Esophagus (tissue), 2 donors: Measurements from ENCODE around the gene RCAN1. TPM values are rescaled to one million over a fixed set of nuclear protein-coding genes. Genes with fewer than 3 reads are reported as not detected.

Source experiments
- H3K27ac ChIP-seq, 2 donors: one replicate each; pipeline ENCODE4 v1.5.1; 2013; ENCODE audit warnings: low read depth in 2 of 2, mild to moderate bottlenecking in 2 of 2, inconsistent platforms in 1 of 2, low read length in 1 of 2, moderate library complexity in 1 of 2
- H3K27me3 ChIP-seq, 2 donors: one replicate each; pipeline ENCODE4 v1.6.1; 2013; ENCODE audit warnings: low read length in 2 of 2, control low read depth in 1 of 2, mild to moderate bottlenecking in 1 of 2; ENCODE audit not compliant: insufficient read depth in 2 of 2, control insufficient read depth in 1 of 2
- H3K36me3 ChIP-seq, 2 donors: one replicate each; pipeline ENCODE4 v1.6.1; 2013; ENCODE audit warnings: low read length in 1 of 2; ENCODE audit not compliant: control insufficient read depth in 2 of 2, insufficient read depth in 2 of 2
- H3K4me1 ChIP-seq, 2 donors: one replicate each; pipeline ENCODE4 v1.6.1; 2013; ENCODE audit warnings: low read length in 1 of 2; ENCODE audit not compliant: control insufficient read depth in 2 of 2, insufficient read depth in 2 of 2
- H3K4me3 ChIP-seq, 2 donors: one replicate each; pipeline ENCODE4 v1.5.1; 2013; ENCODE audit warnings: low read length in 2 of 2, mild to moderate bottlenecking in 2 of 2, low read depth in 1 of 2, moderate library complexity in 1 of 2
- H3K9me3 ChIP-seq, 2 donors: one replicate each; pipeline ENCODE4 v1.6.1; 2013; ENCODE audit warnings: mild to moderate bottlenecking in 2 of 2, low read depth in 1 of 2, low read length in 1 of 2, moderate library complexity in 1 of 2; ENCODE audit not compliant: control insufficient read depth in 2 of 2, insufficient read depth in 1 of 2
- WGBS, 2 donors: extraction: QIAGEN DNeasy Blood & Tissue Kit; methylation state at CpG; one replicate each; pipeline ENCODE4 v1.1.7; 2013; 5-methylcytosine and 5-hydroxymethylcytosine counted together
- polyA plus RNA-seq, 2 donors: library from polyadenylated mRNA; stranded (reverse); fragments of 200-250 nt; gene quantifications; one replicate each; pipeline ENCODE4 v1.2.3, GENCODE V29; 2013
- donor health status: healthy with polysubstance abuse.
- donor health status: Bipolar disorder and iron deficiency.

RCAN1 gene
- polyA plus RNA-seq, 2 donors: 6.4 to 9.9 TPM

DNA sequence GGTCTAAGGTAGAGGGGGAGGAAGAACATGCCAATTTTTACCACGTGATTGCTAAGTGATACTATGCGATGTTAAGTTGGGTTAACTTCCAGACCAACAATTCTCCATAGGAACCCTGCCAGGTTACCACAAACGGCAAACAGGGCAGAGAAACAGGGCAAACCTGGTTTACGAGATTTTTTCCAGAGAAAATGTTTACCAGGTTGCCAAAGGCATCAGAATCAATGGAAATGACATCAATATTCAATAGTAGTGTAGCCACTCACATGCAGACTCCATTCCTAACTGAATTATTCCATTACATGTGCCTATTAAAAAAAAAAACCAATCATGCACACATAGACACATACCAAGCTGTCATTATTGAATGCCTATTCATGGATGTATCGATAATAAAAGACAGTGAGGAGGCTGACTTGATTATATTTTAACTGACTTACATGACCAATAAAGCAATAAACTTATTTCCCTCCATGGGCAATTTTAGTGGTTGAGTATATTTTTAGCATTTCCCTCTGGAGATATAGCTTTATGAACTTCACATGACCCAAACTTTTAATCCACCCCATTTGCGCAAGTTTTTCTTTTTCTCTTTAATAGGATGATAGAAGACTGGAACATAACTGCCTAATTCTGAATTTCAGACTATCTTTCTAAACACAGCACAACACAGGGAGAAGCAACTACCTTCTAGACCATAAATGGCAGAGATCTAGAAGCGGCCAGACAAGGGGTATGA lies 62.4 kb downstream of the RCAN1 start:
- WGBS, 2 donors: 62 to 67% methylated on average over 7 of the region's 7 CpGs
- H3K27me3 ChIP-seq: no peaks in the 10 kb centered on the region
- no peaks in the 10 kb centered on the region for H3K36me3 ChIP-seq
- no peak overlapping the region for H3K27ac ChIP-seq
- no peak overlapping the region for H3K4me3 ChIP-seq
- H3K4me1 ChIP-seq: peaks cover 2 to 3% of the 10 kb centered on the region in 2 donors
- H3K9me3 ChIP-seq: no peaks in the 10 kb centered on the region

DNA sequence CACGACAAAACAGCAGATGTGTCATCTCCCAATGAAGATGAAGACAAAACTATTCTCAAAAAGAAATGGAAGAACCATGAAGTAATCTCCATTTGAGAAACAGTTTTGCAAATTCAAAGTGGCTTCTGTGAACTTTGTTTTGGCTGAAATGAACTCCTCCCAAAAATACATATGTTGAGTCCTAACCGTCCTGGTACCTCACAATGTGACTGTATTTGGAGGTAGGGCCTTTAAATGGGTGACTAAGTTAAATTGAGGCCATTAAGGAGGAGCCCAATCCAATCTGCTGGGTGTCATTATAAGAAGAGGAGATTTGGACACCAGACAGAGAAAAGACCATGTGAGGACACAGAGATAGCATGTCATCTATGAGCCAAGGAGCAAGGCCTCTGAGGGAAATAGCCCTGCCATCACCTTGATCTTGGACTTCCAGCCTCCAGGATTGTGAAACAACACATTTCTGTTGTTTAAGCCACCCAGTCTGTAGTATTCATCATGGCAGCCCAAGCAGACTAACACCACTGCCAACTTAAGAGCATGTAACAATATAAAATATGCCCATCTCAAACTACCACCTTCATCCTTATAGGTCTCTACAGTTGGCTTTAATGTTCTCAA lies 64.6 kb downstream of the RCAN1 start:
- Histone ChIP-seq H3K4me3 (no peak overlapping the region), H3K4me1 (peaks cover 2 to 3% of the 10 kb centered on the region in 2 donors), H3K27me3 (no peaks in the 10 kb centered on the region), H3K9me3 (no peaks in the 10 kb centered on the region), H3K27ac (no peak overlapping the region), H3K36me3 (no peaks in the 10 kb centered on the region)
- WGBS, 2 donors: 86 to 97% methylated on average over 2 of the region's 2 CpGs

DNA sequence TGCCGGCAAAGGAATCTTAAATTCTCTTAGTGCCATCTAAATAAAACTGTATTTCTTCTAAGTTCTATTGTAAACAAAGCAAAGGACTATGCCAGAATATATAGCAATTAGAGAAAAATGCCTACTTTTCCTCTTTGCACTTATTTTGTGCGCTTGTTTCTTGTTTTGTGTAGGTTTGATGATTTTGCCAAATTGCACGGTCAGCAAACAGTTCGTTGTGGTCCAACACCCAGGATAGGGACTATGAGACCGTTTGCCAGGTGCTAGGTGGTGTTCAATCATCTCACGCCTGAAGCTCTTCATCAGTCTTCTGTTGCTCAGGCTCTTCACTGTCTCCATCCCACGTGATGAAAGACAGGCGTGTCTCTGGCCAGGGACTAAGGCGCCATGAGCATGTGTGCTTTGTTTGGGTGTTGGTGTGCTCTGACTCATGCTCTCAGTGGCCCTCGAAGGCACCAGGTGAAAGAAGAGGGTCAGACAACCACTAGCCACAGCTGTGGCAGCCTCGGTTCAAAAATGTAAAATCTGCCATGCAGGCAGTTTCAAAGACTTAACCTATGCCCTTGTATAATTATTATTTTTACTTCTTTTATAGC lies 66.0 kb downstream of the RCAN1 start:
- Histone ChIP-seq H3K36me3 (no peaks in the 10 kb centered on the region), H3K27ac (no peak overlapping the region), H3K27me3 (no peaks in the 10 kb centered on the region), H3K4me3 (no peak overlapping the region), H3K9me3 (no peaks in the 10 kb centered on the region), H3K4me1 (peaks cover 2 to 3% of the 10 kb centered on the region in 2 donors)
- 76 to 78% methylated on average over 11 of the region's 11 CpGs for WGBS, 2 donors

DNA sequence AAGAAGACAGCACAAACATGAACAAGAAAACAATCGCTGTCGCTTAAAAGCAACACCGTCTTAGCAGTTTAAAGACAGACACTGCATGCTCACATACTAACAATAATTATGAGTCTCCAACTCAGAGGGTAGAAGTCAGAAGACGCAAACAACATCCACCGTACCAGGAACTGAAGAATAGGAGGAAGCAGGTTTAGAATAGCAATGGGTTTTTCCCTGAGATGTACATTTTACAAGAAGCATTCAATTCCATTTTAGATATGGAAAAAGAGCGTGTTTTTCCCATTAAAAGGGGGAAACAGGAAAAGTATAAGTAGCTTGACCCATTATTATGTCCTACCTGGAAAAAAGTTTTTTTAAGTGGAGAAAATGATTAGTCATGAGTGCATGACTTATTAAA lies 68.4 kb downstream of the RCAN1 start:
- WGBS, 2 donors: 82 to 85% methylated on average over 6 of the region's 6 CpGs
- no peaks in the 10 kb centered on the region for H3K36me3 ChIP-seq
- H3K4me1 ChIP-seq: peaks cover 0 to 2% of the 10 kb centered on the region in 2 donors
- no peak overlapping the region for H3K4me3 ChIP-seq
- H3K9me3 ChIP-seq: no peaks in the 10 kb centered on the region
- no peaks in the 10 kb centered on the region for H3K27me3 ChIP-seq
- H3K27ac ChIP-seq: no peak overlapping the region

DNA sequence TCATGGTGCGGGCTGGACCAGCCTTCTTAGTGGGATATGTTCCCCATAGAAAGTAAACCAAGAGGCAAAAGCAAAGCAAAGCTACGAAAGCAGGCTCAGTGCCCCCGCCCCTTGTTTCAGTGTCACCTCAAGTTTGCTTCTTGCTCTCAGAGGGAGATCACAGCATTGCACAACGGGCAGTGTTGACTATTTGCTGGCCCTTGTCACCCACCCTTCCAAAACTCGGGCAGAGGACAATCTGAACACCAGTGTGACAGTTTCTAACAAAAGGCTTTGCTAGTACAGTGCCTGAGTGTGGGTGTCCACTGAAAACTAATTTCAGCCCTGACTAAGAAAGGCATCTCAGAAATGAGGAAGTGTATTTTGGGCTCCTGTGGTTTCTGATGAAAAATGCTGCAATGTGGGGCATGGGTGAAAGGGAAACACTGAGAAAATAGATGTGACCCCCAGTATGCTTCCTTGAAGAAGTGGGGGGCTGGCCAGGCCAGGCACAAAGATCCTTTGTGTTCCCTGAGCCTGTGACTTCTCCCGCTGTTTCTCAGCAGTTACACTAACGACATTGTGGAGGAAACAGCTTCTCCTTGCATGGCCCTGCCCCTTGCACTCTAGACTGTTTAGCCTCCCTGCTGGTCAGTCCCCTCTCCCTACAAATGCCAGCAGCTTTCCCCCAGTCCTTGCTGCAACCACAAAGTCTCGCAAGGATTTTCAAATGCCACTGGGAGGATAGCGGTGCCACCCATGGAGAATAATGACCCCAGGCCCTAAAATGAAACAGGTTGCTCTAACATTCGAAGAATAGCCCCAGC lies 69.6 kb downstream of the RCAN1 start:
- H3K36me3 ChIP-seq: no peaks in the 10 kb centered on the region
- no peak overlapping the region for H3K4me3 ChIP-seq
- peaks cover 0 to 2% of the 10 kb centered on the region in 2 donors for H3K4me1 ChIP-seq
- whole genome bisulfite sequencing, 2 donors: 67% methylated on average over 10 of the region's 10 CpGs
- H3K27ac ChIP-seq: peak overlapping the region in 1 of 2 donors; percentile 16
- no peaks in the 10 kb centered on the region for H3K27me3 ChIP-seq
- no peaks in the 10 kb centered on the region for H3K9me3 ChIP-seq

DNA sequence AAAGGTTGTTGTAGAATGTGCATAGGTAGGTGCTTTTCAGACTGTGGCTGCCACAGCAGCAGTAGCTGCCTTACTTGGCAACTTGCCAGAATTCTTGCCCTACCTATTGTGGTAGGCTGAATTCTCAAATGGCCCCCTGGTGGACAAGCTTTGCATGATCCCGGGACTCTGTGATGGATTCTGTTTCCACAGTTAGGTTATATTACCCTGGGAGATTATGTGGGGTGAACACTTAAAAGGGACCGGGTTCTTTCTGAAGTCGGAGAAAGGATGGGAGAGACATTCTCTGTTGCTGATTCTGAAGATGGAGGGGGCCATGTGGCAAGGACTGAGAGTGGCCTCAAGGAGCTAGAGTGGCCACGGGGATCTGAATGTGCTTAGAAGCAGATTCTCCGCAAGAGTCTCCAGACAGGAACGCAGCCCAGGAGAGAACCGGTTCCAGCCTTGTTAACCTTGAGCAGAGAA lies 70.8 kb downstream of the RCAN1 start:
- no peaks in the 10 kb centered on the region for H3K9me3 ChIP-seq
- no peak overlapping the region for H3K4me3 ChIP-seq
- H3K36me3 ChIP-seq: no peaks in the 10 kb centered on the region
- 81 to 89% methylated on average over 7 of the region's 7 CpGs for WGBS, 2 donors
- peaks cover 0 to 2% of the 10 kb centered on the region in 2 donors for H3K4me1 ChIP-seq
- peak overlapping the region in 1 of 2 donors; percentile 3 for H3K27ac ChIP-seq
- no peaks in the 10 kb centered on the region for H3K27me3 ChIP-seq

DNA sequence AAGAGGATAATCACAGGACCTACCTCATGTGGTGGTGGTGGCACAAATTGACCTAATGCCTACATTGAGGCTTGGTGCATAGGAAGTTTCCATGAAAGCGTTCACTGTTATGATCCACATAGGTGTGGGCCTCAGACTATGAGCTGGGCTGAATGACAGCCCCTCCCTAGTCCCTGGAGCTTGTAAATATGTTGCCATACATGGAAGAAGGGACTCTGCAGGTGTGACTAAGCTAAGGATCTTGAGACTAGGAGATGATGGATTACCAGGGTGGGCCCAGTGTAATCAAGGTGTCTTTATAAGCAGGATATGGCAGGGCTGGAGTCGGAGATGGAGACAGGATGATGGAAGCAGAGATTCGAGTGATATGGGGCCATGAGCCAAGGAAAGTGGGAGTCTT lies 71.9 kb downstream of the RCAN1 start:
- WGBS, 2 donors: 86 to 93% methylated on average over 3 of the region's 3 CpGs
- H3K27me3 ChIP-seq: no peaks in the 10 kb centered on the region
- H3K27ac ChIP-seq: no peak overlapping the region

DNA sequence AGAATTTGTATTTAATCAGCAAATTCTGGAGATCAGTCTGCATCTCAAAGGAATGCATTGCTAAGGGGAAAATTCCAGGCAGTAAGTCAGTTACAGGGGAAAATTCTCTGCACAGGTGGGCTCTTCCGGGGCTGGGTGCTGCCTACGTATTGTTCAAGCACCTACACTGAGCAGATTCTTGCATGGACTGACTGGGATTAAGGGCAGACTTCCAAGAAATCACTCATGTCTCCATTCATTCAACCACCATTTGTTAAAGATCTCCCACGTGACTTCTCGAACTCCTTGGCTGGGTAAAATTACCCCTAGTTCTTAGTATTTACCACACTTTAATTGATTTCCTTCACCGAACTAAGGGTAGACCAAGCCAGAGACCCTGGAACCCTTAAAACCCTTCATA lies 74.7 kb downstream of the RCAN1 start:
- no peak overlapping the region for H3K4me3 ChIP-seq
- 69 to 81% methylated on average over 5 of the region's 5 CpGs for WGBS, 2 donors
- no peaks in the 10 kb centered on the region for H3K36me3 ChIP-seq
- no peaks in the 10 kb centered on the region for H3K27me3 ChIP-seq
- H3K9me3 ChIP-seq: no peaks in the 10 kb centered on the region
- H3K4me1 ChIP-seq: no peaks in the 10 kb centered on the region
- no peak overlapping the region for H3K27ac ChIP-seq

More for the DNA sequence above, 71.9 kb downstream of the RCAN1 start:
- Histone ChIP-seq H3K4me3 (no peak overlapping the region), H3K9me3 (no peaks in the 10 kb centered on the region), H3K4me1 (no peaks in the 10 kb centered on the region), H3K36me3 (no peaks in the 10 kb centered on the region)

DNA sequence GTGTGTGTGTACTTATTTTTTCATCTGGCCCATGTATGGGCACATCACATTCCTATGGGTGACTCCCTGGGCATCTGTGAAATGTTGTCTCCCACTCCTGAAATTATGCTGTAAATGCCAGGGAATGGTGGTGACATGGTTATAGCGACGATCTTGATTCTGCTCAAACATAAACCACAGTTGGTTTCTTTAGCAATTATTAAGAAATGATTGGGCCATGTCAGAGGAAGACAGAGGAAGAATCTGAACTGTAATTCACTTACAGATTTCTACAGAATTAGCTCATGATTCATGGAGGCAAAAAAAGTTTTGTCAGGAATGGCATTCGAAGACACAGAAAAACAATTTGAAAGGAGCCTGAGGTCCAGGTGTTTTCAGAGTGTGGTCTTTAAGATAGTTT lies 77.1 kb downstream of the RCAN1 start:
- 74 to 77% methylated on average over 3 of the region's 3 CpGs for WGBS, 2 donors
- no peak overlapping the region for H3K4me3 ChIP-seq
- H3K27ac ChIP-seq: no peak overlapping the region
- H3K36me3 ChIP-seq: no peaks in the 10 kb centered on the region
- no peaks in the 10 kb centered on the region for H3K4me1 ChIP-seq
- no peaks in the 10 kb centered on the region for H3K27me3 ChIP-seq
- H3K9me3 ChIP-seq: no peaks in the 10 kb centered on the region
